HEK293 (cell line): ENCODE results near the gene CD2AP.

Experiments
- HOXD13 ChIP-seq: sonication (generic); formaldehyde crosslinking; IDR thresholded peaks from 2 replicates; pipeline ENCODE4 v1.8.0; 2022; ENCODE audit warnings: missing genetic modification reagents, borderline replicate concordance
- KLF17 ChIP-seq: fragments of 450-650 bp; formaldehyde crosslinking; IDR thresholded peaks from 2 replicates; pipeline ENCODE4 v1.5.1; 2016; ENCODE audit warnings: missing biosample characterization, missing genetic modification characterization
- MEIS1 ChIP-seq: sonication (generic); formaldehyde crosslinking; IDR thresholded peaks from 2 replicates; pipeline ENCODE4 v1.8.1; 2022; ENCODE audit warnings: missing genetic modification reagents, mild to moderate bottlenecking, borderline replicate concordance
- OSR2 ChIP-seq: fragments of 450-650 bp; formaldehyde crosslinking; IDR thresholded peaks from 2 replicates; pipeline ENCODE4 v1.5.1; 2016; ENCODE audit warnings: missing biosample characterization, missing genetic modification characterization
- OVOL3 ChIP-seq: fragments of 450-650 bp; formaldehyde crosslinking; IDR thresholded peaks from 2 replicates; pipeline ENCODE4 v1.5.1; 2016; ENCODE audit warnings: missing biosample characterization, missing genetic modification characterization
- SP2 ChIP-seq: fragments of 450-650 bp; formaldehyde crosslinking; IDR thresholded peaks from 2 replicates; pipeline ENCODE4 v1.5.1; 2016; ENCODE audit warnings: missing biosample characterization, missing genetic modification characterization
- SP3 ChIP-seq: fragments of 450-650 bp; formaldehyde crosslinking; IDR thresholded peaks from 2 replicates; pipeline ENCODE4 v1.5.1; 2016; ENCODE audit warnings: missing biosample characterization, missing genetic modification characterization
- TRIM28 ChIP-seq: IDR thresholded peaks from 2 replicates; pipeline ENCODE4 v1.6.1; 2011; ENCODE audit warnings: low read length, control low read depth, borderline replicate concordance
- ZBTB26 ChIP-seq: fragments of 450-650 bp; formaldehyde crosslinking; optimal IDR thresholded peaks from 2 replicates; pipeline ENCODE3; 2016; ENCODE audit warnings: missing biosample characterization, mild to moderate bottlenecking, missing genetic modification characterization
- ZBTB49 ChIP-seq: fragments of 450-650 bp; formaldehyde crosslinking; IDR thresholded peaks from 2 replicates; pipeline ENCODE4 v1.5.1; 2016; ENCODE audit warnings: missing biosample characterization, missing genetic modification characterization, low read depth
- ZBTB7A ChIP-seq: fragments of 450-650 bp; formaldehyde crosslinking; IDR thresholded peaks from 2 replicates; pipeline ENCODE4 v1.5.1; 2016; ENCODE audit warnings: low read depth, missing biosample characterization, missing genetic modification characterization
- ZBTB8A ChIP-seq: fragments of 450-650 bp; formaldehyde crosslinking; IDR thresholded peaks from 2 replicates; pipeline ENCODE4 v1.5.1; 2016; ENCODE audit warnings: missing biosample characterization, missing genetic modification characterization
- ZFHX2 ChIP-seq: fragments of 450-650 bp; formaldehyde crosslinking; conservative IDR thresholded peaks from 2 replicates; pipeline ENCODE4 v1.5.1; 2016; ENCODE audit warnings: missing biosample characterization, missing genetic modification characterization
- ZFP3 ChIP-seq: fragments of 450-650 bp; formaldehyde crosslinking; IDR thresholded peaks from 2 replicates; pipeline ENCODE4 v1.5.1; 2016; ENCODE audit warnings: low read depth, missing biosample characterization, missing genetic modification characterization
- ZFP37 ChIP-seq: fragments of 450-650 bp; formaldehyde crosslinking; IDR thresholded peaks from 2 replicates; pipeline ENCODE4 v1.5.1; 2016; ENCODE audit warnings: missing biosample characterization, missing genetic modification characterization
- ZNF112 ChIP-seq: fragments of 450-650 bp; formaldehyde crosslinking; IDR thresholded peaks from 2 replicates; pipeline ENCODE4 v1.5.0; 2017; ENCODE audit warnings: missing biosample characterization, missing genetic modification characterization
- ZNF114 ChIP-seq: fragments of 450-650 bp; formaldehyde crosslinking; IDR thresholded peaks from 2 replicates; pipeline ENCODE4 v1.5.0; 2017; ENCODE audit warnings: missing biosample characterization, missing genetic modification characterization
- ZNF2 ChIP-seq: fragments of 450-650 bp; formaldehyde crosslinking; IDR thresholded peaks from 2 replicates; pipeline ENCODE4 v1.5.1; 2016; ENCODE audit warnings: missing biosample characterization, missing genetic modification characterization
- ZNF223 ChIP-seq: fragments of 450-650 bp; formaldehyde crosslinking; IDR thresholded peaks from 2 replicates; pipeline ENCODE4 v1.5.1; 2016; ENCODE audit warnings: missing biosample characterization, missing genetic modification characterization
- ZNF239 ChIP-seq: fragments of 450-650 bp; formaldehyde crosslinking; IDR thresholded peaks from 2 replicates; pipeline ENCODE4 v1.5.1; 2016; ENCODE audit warnings: missing biosample characterization, missing genetic modification characterization
- ZNF335 ChIP-seq: fragments of 450-650 bp; formaldehyde crosslinking; conservative IDR thresholded peaks from 2 replicates; pipeline ENCODE4 v1.5.1; 2016; ENCODE audit warnings: missing biosample characterization, missing genetic modification characterization
- ZNF362 ChIP-seq: fragments of 450-650 bp; formaldehyde crosslinking; IDR thresholded peaks from 2 replicates; pipeline ENCODE4 v1.5.1; 2016; ENCODE audit warnings: missing biosample characterization, missing genetic modification characterization
- ZNF423 ChIP-seq: fragments of 450-650 bp; formaldehyde crosslinking; IDR thresholded peaks from 2 replicates; pipeline ENCODE4 v1.5.1; 2016; ENCODE audit warnings: missing biosample characterization, missing genetic modification characterization
- ZNF473 ChIP-seq: fragments of 450-650 bp; formaldehyde crosslinking; IDR thresholded peaks from 2 replicates; pipeline ENCODE4 v1.5.1; 2017; ENCODE audit warnings: missing biosample characterization, missing genetic modification characterization
- ZNF513 ChIP-seq: fragments of 450-650 bp; IDR thresholded peaks from 2 replicates; pipeline ENCODE4 v1.5.1; 2018; ENCODE audit warnings: missing biosample characterization, missing genetic modification characterization
- ZNF530 ChIP-seq: fragments of 450-650 bp; formaldehyde crosslinking; IDR thresholded peaks from 2 replicates; pipeline ENCODE4 v1.5.1; 2016; ENCODE audit warnings: low read depth, missing biosample characterization, missing genetic modification characterization
- ZNF585B ChIP-seq: fragments of 450-650 bp; formaldehyde crosslinking; IDR thresholded peaks from 2 replicates; pipeline ENCODE4 v1.5.1; 2016; ENCODE audit warnings: missing biosample characterization, missing genetic modification characterization
- ZNF610 ChIP-seq: fragments of 450-650 bp; formaldehyde crosslinking; IDR thresholded peaks from 2 replicates; pipeline ENCODE4 v1.5.1; 2016; ENCODE audit warnings: missing biosample characterization, missing genetic modification characterization, borderline replicate concordance
- ZNF624 ChIP-seq: fragments of 450-650 bp; formaldehyde crosslinking; IDR thresholded peaks from 2 replicates; pipeline ENCODE4 v1.5.1; 2017; ENCODE audit warnings: missing biosample characterization, missing genetic modification characterization
- ZNF704 ChIP-seq: fragments of 450-650 bp; formaldehyde crosslinking; IDR thresholded peaks from 2 replicates; pipeline ENCODE4 v1.5.1; 2016; ENCODE audit warnings: missing biosample characterization, missing genetic modification characterization
- ZNF707 ChIP-seq: fragments of 450-650 bp; formaldehyde crosslinking; IDR thresholded peaks from 2 replicates; pipeline ENCODE4 v1.5.1; 2016; ENCODE audit warnings: missing biosample characterization, missing genetic modification characterization
- ZSCAN5A ChIP-seq: fragments of 450-650 bp; formaldehyde crosslinking; IDR thresholded peaks from 2 replicates; pipeline ENCODE4 v1.5.1; 2016; ENCODE audit warnings: missing biosample characterization, missing genetic modification characterization
- ZXDB ChIP-seq: fragments of 450-650 bp; formaldehyde crosslinking; IDR thresholded peaks from 2 replicates; pipeline ENCODE4 v1.5.1; 2016; ENCODE audit warnings: missing biosample characterization, missing genetic modification characterization

CD2AP gene

GRCh38 chr6:47536816-47537401 is 59.3 kb downstream of the CD2AP start (continued):
- TF ChIP-seq ZNF624 (tag by site-specific recombination) = no peak
- no peak for TF ChIP-seq SP2 (tag by site-specific recombination)
- no peak for TF ChIP-seq ZBTB49
- no peak for TF ChIP-seq ZNF239 (tag by site-specific recombination)
- TF ChIP-seq ZBTB8A (tag by site-specific recombination) = no peak
- no peak for TF ChIP-seq ZNF423
- no peak for TF ChIP-seq ZNF362 (tag by site-specific recombination)
- TF ChIP-seq ZNF704 (tag by site-specific recombination) = no peak
- no peak for TF ChIP-seq ZNF707
- TF ChIP-seq ZNF513 (tag by site-specific recombination) = peak; percentile 64; the same call in 1 of the 2 replicates
- no peak for TF ChIP-seq ZFHX2
- no peak for TF ChIP-seq SP3 (tag by site-specific recombination)
- TF ChIP-seq ZNF585B (tag by site-specific recombination) = no peak
- no peak for TF ChIP-seq ZNF473 (tag by site-specific recombination)
- TF ChIP-seq ZNF610 (tag by site-specific recombination) = no peak
- no peak for TF ChIP-seq MEIS1 (CRISPR knock-in tag)
- no peak for TF ChIP-seq ZBTB26 (tag by site-specific recombination)
- TF ChIP-seq OVOL3 (tag by site-specific recombination) = peak; percentile 97
- TF ChIP-seq ZBTB7A (tag by site-specific recombination) = no peak
- TF ChIP-seq ZFP37 (tag by site-specific recombination) = no peak
- no peak for TF ChIP-seq ZNF335 (tag by site-specific recombination)
- no peak for TF ChIP-seq TRIM28
- peak; percentile 94 for TF ChIP-seq ZXDB (tag by site-specific recombination)
- no peak for TF ChIP-seq KLF17
- peak; percentile 77 for TF ChIP-seq ZNF2 (tag by site-specific recombination)
- no peak for TF ChIP-seq ZSCAN5A (tag by site-specific recombination)
- no peak for TF ChIP-seq ZNF114 (tag by site-specific recombination)
- TF ChIP-seq OSR2 (tag by site-specific recombination) = peak; percentile 90
- no peak for TF ChIP-seq HOXD13 (CRISPR knock-in tag)
- no peak for TF ChIP-seq ZNF112 (tag by site-specific recombination)
- no peak for TF ChIP-seq ZFP3 (tag by site-specific recombination)
- no peak for TF ChIP-seq ZNF530 (tag by site-specific recombination)
- no peak for TF ChIP-seq ZNF223 (tag by site-specific recombination)
